T-helper 17 cell (primary cell): ENCODE results near the gene OGFR. TPM values are rescaled to one million over a fixed set of nuclear protein-coding genes. Genes with fewer than 3 reads are reported as not detected.
A peak's percentile ranks its signal among the peaks of the same experiment; 100 is the strongest.

ENCODE experiments used
- ATAC-seq: fragments of 150-1000 bp; cut with Tn5 transposase; 2 replicates; pipeline ENCODE4 v1.10.0; 2021; ENCODE audit warnings: mild to moderate bottlenecking, moderate library complexity
- DNase-seq, 3 donors: peaks; one replicate each; pipeline versions ENCODE4 v3.0.0 to v3.0.0-alpha.2; 2020 to 2021
- H3K9me3 ChIP-seq: one replicate; pipeline ENCODE4 v1.7.0; 2013; ENCODE audit warnings: low read length, mild to moderate bottlenecking; ENCODE audit not compliant: control insufficient read depth, poor library complexity, severe bottlenecking
- H3K27ac Mint-ChIP-seq: one replicate; pipeline ENCODE4 v1.8.0; 2022; ENCODE audit warnings: mild to moderate bottlenecking, moderate library complexity, mixed read lengths
- H3K27me3 Mint-ChIP-seq: one replicate; pipeline ENCODE4 v1.8.0; 2022; ENCODE audit warnings: mixed read lengths
- H3K36me3 Mint-ChIP-seq: one replicate; pipeline ENCODE4 v1.8.0; 2022; ENCODE audit warnings: low read depth, mixed read lengths
- H3K4me1 Mint-ChIP-seq: one replicate; pipeline ENCODE4 v1.8.0; 2022; ENCODE audit warnings: mild to moderate bottlenecking, mixed read lengths
- H3K4me3 Mint-ChIP-seq: one replicate; pipeline ENCODE4 v1.8.0; 2022; ENCODE audit warnings: mild to moderate bottlenecking, moderate library complexity, mixed read lengths
- total RNA-seq, 4 donors: library from RNA in 2 of 4; stranded (reverse) in 2 of 4; gene quantifications; one replicate each; pipeline ENCODE4 v1.2.3 and lab custom pipeline; 2022 to 2026

The OGFR gene, protein sequence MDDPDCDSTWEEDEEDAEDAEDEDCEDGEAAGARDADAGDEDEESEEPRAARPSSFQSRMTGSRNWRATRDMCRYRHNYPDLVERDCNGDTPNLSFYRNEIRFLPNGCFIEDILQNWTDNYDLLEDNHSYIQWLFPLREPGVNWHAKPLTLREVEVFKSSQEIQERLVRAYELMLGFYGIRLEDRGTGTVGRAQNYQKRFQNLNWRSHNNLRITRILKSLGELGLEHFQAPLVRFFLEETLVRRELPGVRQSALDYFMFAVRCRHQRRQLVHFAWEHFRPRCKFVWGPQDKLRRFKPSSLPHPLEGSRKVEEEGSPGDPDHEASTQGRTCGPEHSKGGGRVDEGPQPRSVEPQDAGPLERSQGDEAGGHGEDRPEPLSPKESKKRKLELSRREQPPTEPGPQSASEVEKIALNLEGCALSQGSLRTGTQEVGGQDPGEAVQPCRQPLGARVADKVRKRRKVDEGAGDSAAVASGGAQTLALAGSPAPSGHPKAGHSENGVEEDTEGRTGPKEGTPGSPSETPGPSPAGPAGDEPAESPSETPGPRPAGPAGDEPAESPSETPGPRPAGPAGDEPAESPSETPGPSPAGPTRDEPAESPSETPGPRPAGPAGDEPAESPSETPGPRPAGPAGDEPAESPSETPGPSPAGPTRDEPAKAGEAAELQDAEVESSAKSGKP
- total RNA-seq, result 10 to 100 TPM; 39.4 to 41.3 TPM
- total RNA-seq (lab: John Stamatoyannopoulos, UW), result 84.6 to 136 reads per million in 2 donors

DNA sequence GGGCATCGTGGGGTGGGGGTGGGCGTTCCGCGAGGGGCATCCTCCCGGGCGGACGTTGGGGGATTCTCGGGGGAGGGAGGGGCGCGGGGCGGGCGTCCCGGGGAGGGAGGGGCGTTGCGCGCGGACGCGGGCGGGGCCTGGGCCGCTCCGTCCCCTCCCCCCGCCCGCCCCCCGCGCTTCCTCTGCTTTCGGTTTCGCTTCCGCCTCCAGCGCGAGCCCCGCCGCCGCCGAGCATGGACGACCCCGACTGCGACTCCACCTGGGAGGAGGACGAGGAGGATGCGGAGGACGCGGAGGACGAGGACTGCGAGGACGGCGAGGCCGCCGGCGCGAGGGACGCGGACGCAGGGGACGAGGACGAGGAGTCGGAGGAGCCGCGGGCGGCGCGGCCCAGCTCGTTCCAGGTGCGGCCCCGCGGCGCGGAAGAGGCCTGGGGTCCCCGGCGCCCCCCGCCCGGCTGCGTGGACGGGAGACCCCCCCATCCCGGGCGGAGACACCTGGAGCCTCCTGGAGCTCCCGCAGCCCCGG lies at the start of gene OGFR:
Gene OGFR (plus strand): TSS at position 209 of the 528 bp plus-strand sequence. CDS start 25 bp downstream, at position 234.
- peaks cover 19% of the 10 kb centered on the region for H3K4me1 Mint-ChIP-seq
- no peaks in the 10 kb centered on the region for H3K36me3 Mint-ChIP-seq
- H3K9me3 ChIP-seq, result no peaks in the 10 kb centered on the region
- peak within 1 kb of the TSS; percentile 95 for H3K4me3 Mint-ChIP-seq
- peak; percentile 47 to 73 (median 70) for DNase-seq
- no peaks in the 10 kb centered on the region for H3K27me3 Mint-ChIP-seq
- ATAC-seq, result peak; percentile 72
- peak within 1 kb of the TSS; percentile 96 for H3K27ac Mint-ChIP-seq

DNA sequence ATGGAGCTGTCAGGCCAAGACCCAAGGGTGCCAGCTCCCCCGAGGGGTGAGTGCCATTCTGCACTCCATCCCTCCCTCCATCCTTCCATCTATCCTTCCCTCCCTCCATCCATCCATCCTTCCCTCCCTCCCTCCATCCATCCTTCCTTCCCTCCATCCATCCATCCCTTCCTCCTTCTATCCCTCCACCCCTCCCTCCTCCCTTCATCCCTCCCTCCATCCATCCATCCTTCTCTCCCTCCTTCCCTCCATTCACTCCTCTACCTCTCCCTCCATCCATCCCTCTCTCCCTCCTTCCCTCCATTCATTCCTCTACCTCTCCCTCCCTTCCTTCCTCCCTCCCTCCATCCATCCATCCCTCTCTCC lies 49.7 kb upstream of the OGFR start:
- DNase-seq (no peak), ATAC-seq (no peak)
- no peaks in the 10 kb centered on the region for H3K9me3 ChIP-seq
- H3K27ac Mint-ChIP-seq, result no peak overlapping the region
- H3K4me3 Mint-ChIP-seq, result no peak overlapping the region
- peaks cover 4% of the 10 kb centered on the region for H3K27me3 Mint-ChIP-seq
- no peaks in the 10 kb centered on the region for H3K36me3 Mint-ChIP-seq
- H3K4me1 Mint-ChIP-seq, result peaks cover 2% of the 10 kb centered on the region

DNA sequence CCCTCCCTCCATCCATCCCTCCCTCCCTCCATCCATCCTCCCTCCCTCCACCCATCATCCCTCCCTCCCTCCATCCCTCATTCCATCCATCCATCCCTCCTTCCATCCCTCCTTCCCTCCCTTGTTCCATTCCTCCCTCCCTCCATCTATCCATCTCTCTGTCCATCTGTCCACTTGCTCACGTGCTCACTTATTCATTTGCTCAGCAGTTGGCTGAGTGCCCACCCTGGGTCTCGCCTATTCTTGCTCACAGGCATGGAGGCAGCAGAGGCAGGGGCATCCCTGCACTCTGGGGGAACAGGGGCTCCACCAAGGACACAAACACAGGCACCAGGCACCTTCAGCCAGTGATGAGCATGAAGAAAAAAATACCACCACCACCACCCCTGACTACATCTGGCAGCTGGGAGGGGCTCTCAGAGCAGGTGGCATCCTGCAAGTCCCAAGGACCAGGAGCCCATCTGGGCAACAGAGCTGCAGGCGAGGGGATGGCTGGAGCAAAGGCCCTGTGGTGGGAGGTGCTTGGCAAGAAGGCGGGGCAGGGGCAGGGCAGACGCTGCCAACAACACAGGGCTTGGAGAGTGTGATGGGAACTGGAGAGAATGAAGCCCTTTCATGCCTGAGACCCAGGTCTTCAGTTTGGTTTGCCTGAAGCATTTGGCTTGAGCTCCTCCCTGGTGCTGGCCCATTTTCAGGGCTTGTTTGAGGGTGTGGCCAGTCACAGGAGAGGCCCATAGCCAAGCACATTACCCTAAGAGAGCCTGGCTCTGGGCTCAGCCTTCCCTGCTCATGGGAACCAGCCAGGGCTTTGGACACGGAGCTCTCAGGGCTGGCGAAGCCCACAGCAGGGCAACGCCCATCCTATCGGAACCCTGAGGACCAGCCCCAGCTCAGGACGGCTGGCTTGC lies 48.6 kb upstream of the OGFR start:
- H3K27ac Mint-ChIP-seq, result no peak overlapping the region
- H3K4me1 Mint-ChIP-seq, result peaks cover 2% of the 10 kb centered on the region
- DNase-seq (no peak), ATAC-seq (no peak)
- no peaks in the 10 kb centered on the region for H3K36me3 Mint-ChIP-seq
- H3K4me3 Mint-ChIP-seq, result no peak overlapping the region
- no peaks in the 10 kb centered on the region for H3K9me3 ChIP-seq
- H3K27me3 Mint-ChIP-seq, result peaks cover 4% of the 10 kb centered on the region

DNA sequence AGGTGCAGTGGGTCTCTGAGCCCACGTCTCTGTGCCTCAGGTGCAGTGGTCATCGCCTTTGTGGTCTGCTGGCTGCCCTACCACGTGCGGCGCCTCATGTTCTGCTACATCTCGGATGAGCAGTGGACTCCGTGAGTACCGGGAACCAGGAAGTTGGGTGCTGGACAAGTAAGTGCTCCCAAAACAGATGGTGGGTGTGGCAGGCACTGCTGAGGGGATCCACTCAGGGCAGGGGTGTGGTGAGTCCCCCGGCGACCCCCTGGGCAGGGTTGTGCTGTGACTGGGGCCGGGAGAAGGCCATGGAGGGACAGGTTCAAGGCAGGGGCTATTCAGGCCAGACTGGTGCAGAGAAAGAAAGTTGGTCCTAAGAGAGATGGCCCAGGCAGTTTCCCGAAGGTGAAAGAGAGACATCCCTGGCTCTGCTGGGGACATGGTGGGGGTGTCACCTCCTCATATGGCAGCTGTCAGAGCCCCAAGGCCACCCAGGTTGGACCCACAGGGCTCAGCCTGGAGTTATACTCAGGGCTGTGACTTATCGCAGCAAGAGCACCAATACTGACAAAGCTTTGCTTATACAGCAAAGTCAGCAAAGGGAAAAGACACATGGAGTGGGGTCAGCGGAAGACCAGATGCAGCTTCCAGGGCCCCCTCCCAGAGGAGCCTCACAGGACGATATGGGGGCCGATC lies 46.3 kb upstream of the OGFR start:
- Mint-ChIP-seq H3K4me1 (peaks cover 2% of the 10 kb centered on the region), H3K27me3 (peaks cover 4% of the 10 kb centered on the region), H3K4me3 (no peak overlapping the region), H3K27ac (no peak overlapping the region), H3K36me3 (no peaks in the 10 kb centered on the region)
- DNase-seq, result no peak
- ATAC-seq, result no peak
- no peaks in the 10 kb centered on the region for H3K9me3 ChIP-seq

DNA sequence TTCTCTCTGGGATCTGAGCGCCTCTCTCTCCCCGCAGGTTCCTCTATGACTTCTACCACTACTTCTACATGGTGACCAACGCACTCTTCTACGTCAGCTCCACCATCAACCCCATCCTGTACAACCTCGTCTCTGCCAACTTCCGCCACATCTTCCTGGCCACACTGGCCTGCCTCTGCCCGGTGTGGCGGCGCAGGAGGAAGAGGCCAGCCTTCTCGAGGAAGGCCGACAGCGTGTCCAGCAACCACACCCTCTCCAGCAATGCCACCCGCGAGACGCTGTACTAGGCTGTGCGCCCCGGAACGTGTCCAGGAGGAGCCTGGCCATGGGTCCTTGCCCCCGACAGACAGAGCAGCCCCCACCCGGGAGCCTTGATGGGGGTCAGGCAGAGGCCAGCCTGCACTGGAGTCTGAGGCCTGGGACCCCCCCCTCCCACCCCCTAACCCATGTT lies 44.6 kb upstream of the OGFR start:
- Mint-ChIP-seq H3K27me3 (peaks cover 4% of the 10 kb centered on the region), H3K27ac (no peak overlapping the region), H3K36me3 (no peaks in the 10 kb centered on the region), H3K4me3 (no peak overlapping the region), H3K4me1 (peaks cover 2% of the 10 kb centered on the region)
- ATAC-seq (peak; percentile 10), DNase-seq (no peak)
- no peaks in the 10 kb centered on the region for H3K9me3 ChIP-seq

DNA sequence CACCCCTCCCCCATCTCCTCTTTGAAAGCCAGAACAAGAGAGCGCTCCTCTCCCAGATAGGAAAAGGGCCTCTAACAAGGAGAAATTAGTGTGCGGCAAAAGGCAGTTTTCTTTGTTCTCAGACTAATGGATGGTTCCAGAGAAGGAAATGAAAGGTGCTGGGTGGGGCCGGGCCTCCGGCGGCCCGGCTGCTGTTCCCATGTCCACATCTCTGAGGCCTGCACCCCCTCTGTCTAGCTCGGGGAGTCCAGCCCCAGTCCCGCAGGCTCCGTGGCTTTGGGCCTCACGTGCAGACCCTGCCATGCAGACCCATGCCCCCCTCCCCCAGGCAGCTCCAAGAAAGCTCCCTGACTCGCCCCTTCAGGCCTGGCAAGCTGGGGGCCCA lies 44.2 kb upstream of the OGFR start:
- ATAC-seq, result no peak
- Mint-ChIP-seq H3K27ac (no peak overlapping the region), H3K27me3 (peaks cover 4% of the 10 kb centered on the region), H3K4me3 (no peak overlapping the region), H3K4me1 (peaks cover 2% of the 10 kb centered on the region), H3K36me3 (no peaks in the 10 kb centered on the region)
- H3K9me3 ChIP-seq, result no peaks in the 10 kb centered on the region
- DNase-seq, result no peak

DNA sequence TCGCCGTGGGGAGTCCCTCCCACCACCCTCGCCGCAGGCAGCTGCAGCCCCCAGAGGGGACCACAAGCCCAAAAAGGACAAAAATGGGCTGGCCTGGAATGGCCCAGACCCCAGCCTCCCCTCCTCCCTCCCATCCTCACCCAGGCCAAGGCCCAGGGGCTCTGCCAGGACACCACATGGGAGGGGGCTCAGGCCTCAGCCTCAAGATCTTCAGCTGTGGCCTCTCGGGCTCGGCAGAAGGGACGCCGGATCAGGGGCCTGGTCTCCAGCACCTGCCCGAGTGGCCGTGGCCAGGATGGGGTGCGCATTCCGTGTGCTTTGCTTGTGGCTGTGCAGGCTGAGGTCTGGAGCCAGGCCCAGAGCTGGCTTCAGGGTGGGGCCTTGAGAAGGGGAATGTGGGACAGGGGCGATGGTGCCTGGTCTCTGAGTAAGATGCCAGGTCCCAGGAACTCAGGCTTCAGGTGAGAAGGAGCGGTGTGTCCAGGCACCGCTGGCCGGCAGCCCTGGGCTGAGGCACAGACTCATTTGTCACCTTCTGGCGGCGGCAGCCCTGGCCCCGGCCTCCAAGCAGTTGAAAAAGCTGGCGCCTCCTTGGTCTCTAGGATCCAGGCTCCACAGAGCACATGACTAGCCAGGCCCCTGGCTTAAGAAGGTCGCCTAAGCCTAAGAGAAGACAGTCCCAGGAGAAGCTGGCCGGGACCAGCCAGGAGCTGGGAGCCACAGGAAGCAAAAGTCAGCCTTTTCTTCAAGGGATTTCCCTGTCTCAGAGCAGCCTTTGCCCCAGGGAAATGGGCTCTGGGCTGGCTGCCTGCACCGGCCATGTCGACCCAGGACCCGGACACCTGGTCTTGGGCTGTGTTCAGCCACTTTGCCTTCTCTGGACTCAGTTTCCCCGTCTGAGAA lies 43.5 kb upstream of the OGFR start:
- no peaks in the 10 kb centered on the region for H3K36me3 Mint-ChIP-seq
- no peaks in the 10 kb centered on the region for H3K4me1 Mint-ChIP-seq
- no peak for DNase-seq

DNA sequence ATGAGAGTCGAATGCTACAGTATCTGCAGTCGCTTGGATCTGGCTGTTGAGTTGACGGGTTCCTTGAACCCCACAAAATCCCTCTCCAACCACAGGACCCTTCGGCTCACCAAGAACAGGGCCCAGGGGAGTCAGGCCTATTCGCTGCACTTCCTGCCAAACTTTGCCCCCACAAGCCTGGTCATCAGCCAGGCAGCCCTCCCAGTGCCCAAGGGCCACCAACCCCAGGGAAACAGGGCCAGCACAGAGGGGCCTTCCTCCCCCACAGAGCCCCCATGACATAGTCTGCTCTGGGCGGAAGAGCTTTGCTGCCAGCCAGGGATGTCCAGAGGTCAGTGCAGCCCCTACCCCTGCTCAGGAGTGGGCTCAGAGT lies 42.9 kb upstream of the OGFR start:
- H3K9me3 ChIP-seq, result no peaks in the 10 kb centered on the region
- H3K27me3 Mint-ChIP-seq, result no peaks in the 10 kb centered on the region
- H3K27ac Mint-ChIP-seq, result no peak overlapping the region
- DNase-seq (no peak), ATAC-seq (no peak)
- H3K4me1 Mint-ChIP-seq, result no peaks in the 10 kb centered on the region
- no peaks in the 10 kb centered on the region for H3K36me3 Mint-ChIP-seq
- H3K4me3 Mint-ChIP-seq, result no peak overlapping the region

More for the DNA sequence above, 43.5 kb upstream of the OGFR start:
- H3K27ac Mint-ChIP-seq, result no peak overlapping the region
- H3K27me3 Mint-ChIP-seq, result peaks cover 1% of the 10 kb centered on the region
- H3K9me3 ChIP-seq, result no peaks in the 10 kb centered on the region
- no peak for ATAC-seq
- H3K4me3 Mint-ChIP-seq, result no peak overlapping the region

DNA sequence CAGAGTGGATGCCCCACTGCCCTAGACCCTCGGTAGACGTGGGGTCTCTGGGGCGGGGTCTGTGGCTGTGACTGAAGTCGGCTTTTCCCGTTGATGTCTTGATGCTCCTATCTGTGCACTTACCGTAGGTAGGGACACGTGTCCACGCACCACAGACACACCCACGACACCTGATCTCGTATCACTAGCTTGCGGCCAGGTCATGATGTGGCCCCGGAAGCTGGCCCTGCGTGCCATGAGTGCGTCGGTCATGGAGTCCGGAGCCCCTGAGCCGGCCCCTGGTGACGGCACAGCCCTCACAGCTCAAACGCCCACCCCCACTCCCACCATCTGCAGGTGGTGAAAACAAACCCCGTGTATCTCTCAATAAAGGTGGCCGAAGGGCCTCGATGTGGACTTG lies 42.3 kb upstream of the OGFR start:
- DNase-seq, result no peak
- Mint-ChIP-seq H3K27me3 (no peaks in the 10 kb centered on the region), H3K36me3 (no peaks in the 10 kb centered on the region), H3K27ac (no peak overlapping the region), H3K4me1 (peaks cover 3% of the 10 kb centered on the region), H3K4me3 (no peak overlapping the region)
- H3K9me3 ChIP-seq, result no peaks in the 10 kb centered on the region
- ATAC-seq, result no peak

DNA sequence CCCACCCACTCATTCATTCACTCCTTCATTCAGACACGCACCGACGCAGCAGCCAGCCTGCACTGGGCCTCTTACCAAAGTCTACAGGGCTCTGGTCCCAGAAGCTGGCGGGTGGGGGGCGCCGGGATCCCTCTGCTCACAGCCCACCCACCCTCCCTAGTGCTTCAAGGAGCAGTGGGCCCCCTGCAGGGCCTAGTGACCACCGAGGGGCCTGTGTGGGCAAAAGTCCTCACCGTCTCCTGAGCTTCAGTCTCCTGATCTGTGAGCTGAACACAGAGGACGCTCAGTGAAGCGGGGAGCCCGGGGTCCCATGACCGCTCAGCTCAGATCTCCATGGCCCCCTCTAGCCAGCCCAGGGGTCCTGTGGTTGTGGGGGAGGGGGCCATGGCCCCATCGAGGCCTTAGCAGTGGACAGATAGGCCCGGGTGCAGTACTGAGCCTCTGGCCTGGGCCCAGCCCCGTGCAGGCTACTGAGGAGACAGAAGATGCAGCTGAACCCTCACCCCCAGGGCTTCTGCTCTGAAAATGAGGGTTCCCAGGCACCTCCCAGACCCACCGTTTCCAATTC lies 41.8 kb upstream of the OGFR start:
- H3K4me3 Mint-ChIP-seq, result no peak overlapping the region
- H3K36me3 Mint-ChIP-seq, result no peaks in the 10 kb centered on the region
- H3K27ac Mint-ChIP-seq, result no peak overlapping the region
- H3K27me3 Mint-ChIP-seq, result no peaks in the 10 kb centered on the region
- no peaks in the 10 kb centered on the region for H3K9me3 ChIP-seq
- no peak for ATAC-seq
- peaks cover 4% of the 10 kb centered on the region for H3K4me1 Mint-ChIP-seq
- no peak for DNase-seq

DNA sequence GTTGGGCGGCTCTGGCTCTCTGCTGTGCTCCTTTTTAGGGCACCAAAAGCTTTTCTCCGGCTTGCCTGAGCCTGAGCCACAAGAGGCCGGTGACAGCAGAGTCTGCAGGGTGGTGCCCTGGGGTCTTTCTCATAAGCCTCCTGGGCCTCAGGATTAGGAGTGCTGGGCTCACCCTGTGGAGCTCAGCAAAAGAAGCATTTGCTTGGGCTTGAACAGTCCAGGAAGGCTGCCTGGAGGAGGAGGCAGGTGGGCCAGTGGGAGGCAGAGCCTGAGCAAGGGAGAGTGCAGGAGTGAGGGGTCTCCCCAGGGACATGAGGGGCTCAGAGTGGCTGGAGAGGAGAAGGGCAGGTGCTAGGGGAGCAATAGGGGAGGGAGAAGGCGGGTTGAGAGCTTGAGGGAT lies 41.2 kb upstream of the OGFR start:
- DNase-seq (no peak), ATAC-seq (no peak)
- Mint-ChIP-seq H3K27me3 (no peaks in the 10 kb centered on the region), H3K4me3 (no peak overlapping the region), H3K36me3 (no peaks in the 10 kb centered on the region), H3K4me1 (peaks cover 4% of the 10 kb centered on the region), H3K27ac (no peak overlapping the region)
- no peaks in the 10 kb centered on the region for H3K9me3 ChIP-seq
